RWPE2 (cell line): ENCODE measurements around the gene RB1.

ENCODE experiments used
- ATAC-seq: fragments of 200-7000 bp; cut with Tn5 transposase; 3 replicates; pipeline ENCODE4 v1.9.1; 2021; ENCODE audit warnings: low read depth
- DNase-seq: peaks from one replicate; pipeline ENCODE4 v3.0.0-alpha.2; 2020; ENCODE audit warnings: low spot score
- H3K27ac ChIP-seq: fragments of 450-650 bp; 2 replicates; pipeline ENCODE4 v1.5.1; 2017; ENCODE audit warnings: mild to moderate bottlenecking; ENCODE audit not compliant: poor library complexity, severe bottlenecking
- H3K27me3 ChIP-seq: fragments of 250-450 bp; sonication (Bioruptor Pico); 2 replicates; pipeline ENCODE4 v1.5.1; 2021; ENCODE audit warnings: mild to moderate bottlenecking, moderate library complexity; ENCODE audit not compliant: insufficient read depth, poor library complexity, severe bottlenecking
- H3K36me3 ChIP-seq: fragments of 250-450 bp; sonication (Bioruptor Pico); 2 replicates; pipeline ENCODE4 v1.5.1; 2020; ENCODE audit warnings: low read depth, mild to moderate bottlenecking, moderate library complexity
- H3K4me1 ChIP-seq: fragments of 250-450 bp; sonication (Bioruptor Pico); 2 replicates; pipeline ENCODE4 v1.5.1; 2021; ENCODE audit warnings: mild to moderate bottlenecking, moderate library complexity; ENCODE audit not compliant: insufficient read depth, poor library complexity, severe bottlenecking
- H3K4me3 ChIP-seq: fragments of 250-450 bp; sonication (Bioruptor Pico); 2 replicates; pipeline ENCODE4 v1.5.1; 2021; ENCODE audit warnings: mild to moderate bottlenecking, moderate library complexity; ENCODE audit not compliant: severe bottlenecking
- H3K9me3 ChIP-seq: fragments of 250-450 bp; sonication (Bioruptor Pico); 2 replicates; pipeline ENCODE4 v1.5.1; 2021; ENCODE audit warnings: mild to moderate bottlenecking, moderate library complexity; ENCODE audit not compliant: severe bottlenecking
- CTCF ChIP-seq: fragments of 450-650 bp; IDR thresholded peaks from one replicate; pipeline ENCODE4 v1.5.1; 2017; ENCODE audit warnings: mild to moderate bottlenecking, moderate library complexity; ENCODE audit not compliant: poor library complexity, severe bottlenecking

Gene RB1

GRCh38 chr13:48278806-48279205, 24.7 kb upstream of the RB1 start:
- no peak for TF ChIP-seq CTCF
- no peaks in the 10 kb centered on the region for H3K36me3 ChIP-seq

GRCh38 chr13:48281556-48281955, 22.0 kb upstream of the RB1 start:
- H3K4me3 ChIP-seq = no peak overlapping the region
- ATAC-seq = no peak
- no peak for DNase-seq
- no peaks in the 10 kb centered on the region for H3K27me3 ChIP-seq
- no peaks in the 10 kb centered on the region for H3K36me3 ChIP-seq
- H3K27ac ChIP-seq = no peak overlapping the region
- no peaks in the 10 kb centered on the region for H3K4me1 ChIP-seq
- TF ChIP-seq CTCF = no peak
- H3K9me3 ChIP-seq = no peaks in the 10 kb centered on the region

More at GRCh38 chr13:48278806-48279205, 24.7 kb upstream of the RB1 start:
- DNase-seq (no peak), ATAC-seq (no peak)
- no peak overlapping the region for H3K4me3 ChIP-seq
- H3K27me3 ChIP-seq = no peaks in the 10 kb centered on the region
- H3K27ac ChIP-seq = no peak overlapping the region
- H3K9me3 ChIP-seq = no peaks in the 10 kb centered on the region
- no peaks in the 10 kb centered on the region for H3K4me1 ChIP-seq

- ATAC-seq = no peak
- no peak for DNase-seq
- Histone ChIP-seq H3K36me3 (no peaks in the 10 kb centered on the region), H3K27ac (no peak overlapping the region), H3K9me3 (no peaks in the 10 kb centered on the region), H3K27me3 (no peaks in the 10 kb centered on the region), H3K4me3 (no peak overlapping the region), H3K4me1 (no peaks in the 10 kb centered on the region)
- TF ChIP-seq CTCF = no peak
These were observed 11.8 kb upstream of the RB1 start for GRCh38 chr13:48291730-48292129.

GRCh38 chr13:48292650-48293049, 10.9 kb upstream of the RB1 start:
- Histone ChIP-seq H3K4me3 (no peak overlapping the region), H3K9me3 (no peaks in the 10 kb centered on the region), H3K36me3 (no peaks in the 10 kb centered on the region), H3K4me1 (no peaks in the 10 kb centered on the region), H3K27me3 (no peaks in the 10 kb centered on the region), H3K27ac (no peak overlapping the region)
- DNase-seq (no peak), ATAC-seq (no peak)
- no peak for TF ChIP-seq CTCF

GRCh38 chr13:48294653-48295052, 8.9 kb upstream of the RB1 start:
- Histone ChIP-seq H3K27ac (no peak overlapping the region), H3K9me3 (no peaks in the 10 kb centered on the region), H3K36me3 (no peaks in the 10 kb centered on the region), H3K27me3 (no peaks in the 10 kb centered on the region), H3K4me3 (no peak overlapping the region), H3K4me1 (no peaks in the 10 kb centered on the region)
- no peak for ATAC-seq
- no peak for TF ChIP-seq CTCF
- DNase-seq = no peak
